ENCODE data around the gene CPLANE2.

- TF ChIP-seq CTCF (IDR thresholded peaks at IDR 0.05): no peak
- TF ChIP-seq POLR2A (IDR thresholded peaks at IDR 0.05): no peak
These were observed 3.0 kb upstream of the CPLANE2 start for GRCh38 chr1:16239972-16240491.
